ENCODE measurements around the gene CCDC40. TPM values are rescaled to one million over a fixed set of nuclear protein-coding genes. Genes with fewer than 3 reads are reported as not detected.

CCDC40 gene
- polyA plus RNA-seq, 4 donors: 0.45 to 3.8 (median 1.0) TPM

DNA sequence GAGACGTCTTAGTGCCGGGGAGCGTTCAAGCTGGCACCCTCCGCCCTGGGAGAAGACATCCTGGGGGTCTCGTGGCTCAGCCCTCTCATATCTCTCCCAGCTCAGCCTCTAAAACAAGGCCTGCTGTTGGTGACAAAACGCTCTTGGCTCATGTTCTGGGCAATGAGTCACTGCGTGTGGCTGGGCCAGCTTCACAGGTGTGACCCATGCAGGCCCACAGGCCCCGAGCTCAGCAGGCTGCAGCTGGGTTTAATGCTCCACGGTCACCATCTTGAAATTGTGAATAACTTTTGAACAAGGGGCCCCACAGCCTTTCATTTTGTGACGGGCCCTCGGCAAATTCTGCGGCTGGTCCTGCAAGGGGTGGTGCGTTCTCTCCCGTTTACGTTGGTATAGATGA is 87.3 kb downstream of the CCDC40 start:
- no peak overlapping the region for H3K4me3 ChIP-seq (ENCODE audit: low read depth in 1 of 3, low read length in 3 of 3)
- no peak for DNase-seq
- peaks cover 0 to 5% (median 0%) of the 10 kb centered on the region in 3 donors for H3K36me3 ChIP-seq (ENCODE audit: control insufficient read depth in 3 of 3, insufficient read depth in 2 of 3, low read depth in 1 of 3, low read length in 3 of 3)
- 75 to 79% (median 78%) methylated on average over 15 of the region's 15 CpGs for WGBS, 3 donors
- H3K27me3 ChIP-seq (ENCODE audit: control insufficient read depth in 3 of 3, insufficient read depth in 3 of 3, low read length in 3 of 3): peaks cover 0 to 4% (median 2%) of the 10 kb centered on the region in 3 donors
- FAIRE-seq: no peak
- H3K27ac ChIP-seq (ENCODE audit: low read depth in 1 of 3, low read length in 2 of 3): no peak overlapping the region
- peaks cover 0 to 4% (median 0%) of the 10 kb centered on the region in 3 donors for H3K4me1 ChIP-seq (ENCODE audit: control insufficient read depth in 3 of 3, insufficient read depth in 2 of 3, low read depth in 1 of 3, low read length in 2 of 3)
- H3K9me3 ChIP-seq (ENCODE audit: control insufficient read depth in 2 of 2, insufficient read depth in 1 of 2, low read depth in 1 of 2, low read length in 1 of 2): no peaks in the 10 kb centered on the region

DNA sequence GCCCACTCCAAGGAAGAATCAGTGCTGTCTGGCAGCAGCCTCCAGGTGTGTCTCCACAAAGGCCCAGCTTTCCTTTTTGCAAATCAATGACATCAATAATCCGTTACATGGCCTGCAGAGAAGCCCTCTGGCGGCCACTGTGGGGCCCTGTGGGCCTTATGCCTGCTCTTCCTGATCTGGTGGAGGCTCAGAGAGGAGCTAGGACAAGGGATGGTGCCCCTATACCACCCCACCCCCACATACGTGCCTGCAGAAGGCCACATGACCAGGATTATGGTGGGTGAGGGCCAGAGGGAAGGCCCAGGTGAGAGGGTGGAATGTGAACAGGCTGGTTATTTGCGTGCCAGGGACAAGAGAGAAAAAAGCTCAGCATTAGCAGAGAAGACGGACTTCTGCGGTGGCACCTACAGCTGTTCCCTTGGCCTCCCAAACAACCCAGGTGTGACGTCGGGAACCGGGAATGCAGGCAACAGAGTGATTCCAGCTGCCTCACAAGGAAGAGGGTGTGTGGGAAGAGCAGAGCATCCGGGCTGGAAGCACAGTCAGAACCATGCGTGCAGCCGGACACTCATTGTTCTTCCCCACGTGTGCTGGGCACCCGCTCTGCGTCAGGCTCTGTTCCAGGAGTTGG is 88.0 kb downstream of the CCDC40 start:
- DNase-seq (peak; percentile 39 to 61), FAIRE-seq (no peak)
- Histone ChIP-seq H3K4me3 (ENCODE audit: low read depth in 1 of 3, low read length in 3 of 3) (no peak overlapping the region), H3K27me3 (ENCODE audit: control insufficient read depth in 3 of 3, insufficient read depth in 3 of 3, low read length in 3 of 3) (peaks cover 0 to 4% (median 2%) of the 10 kb centered on the region in 3 donors), H3K4me1 (ENCODE audit: control insufficient read depth in 3 of 3, insufficient read depth in 2 of 3, low read depth in 1 of 3, low read length in 2 of 3) (peaks cover 0 to 4% (median 0%) of the 10 kb centered on the region in 3 donors), H3K9me3 (ENCODE audit: control insufficient read depth in 2 of 2, insufficient read depth in 1 of 2, low read depth in 1 of 2, low read length in 1 of 2) (no peaks in the 10 kb centered on the region), H3K27ac (ENCODE audit: low read depth in 1 of 3, low read length in 2 of 3) (no peak overlapping the region), H3K36me3 (ENCODE audit: control insufficient read depth in 3 of 3, insufficient read depth in 2 of 3, low read depth in 1 of 3, low read length in 3 of 3) (peaks cover 0 to 4% (median 0%) of the 10 kb centered on the region in 3 donors)
- 47 to 62% (median 58%) methylated on average over 15 of the region's 15 CpGs for WGBS, 3 donors

DNA sequence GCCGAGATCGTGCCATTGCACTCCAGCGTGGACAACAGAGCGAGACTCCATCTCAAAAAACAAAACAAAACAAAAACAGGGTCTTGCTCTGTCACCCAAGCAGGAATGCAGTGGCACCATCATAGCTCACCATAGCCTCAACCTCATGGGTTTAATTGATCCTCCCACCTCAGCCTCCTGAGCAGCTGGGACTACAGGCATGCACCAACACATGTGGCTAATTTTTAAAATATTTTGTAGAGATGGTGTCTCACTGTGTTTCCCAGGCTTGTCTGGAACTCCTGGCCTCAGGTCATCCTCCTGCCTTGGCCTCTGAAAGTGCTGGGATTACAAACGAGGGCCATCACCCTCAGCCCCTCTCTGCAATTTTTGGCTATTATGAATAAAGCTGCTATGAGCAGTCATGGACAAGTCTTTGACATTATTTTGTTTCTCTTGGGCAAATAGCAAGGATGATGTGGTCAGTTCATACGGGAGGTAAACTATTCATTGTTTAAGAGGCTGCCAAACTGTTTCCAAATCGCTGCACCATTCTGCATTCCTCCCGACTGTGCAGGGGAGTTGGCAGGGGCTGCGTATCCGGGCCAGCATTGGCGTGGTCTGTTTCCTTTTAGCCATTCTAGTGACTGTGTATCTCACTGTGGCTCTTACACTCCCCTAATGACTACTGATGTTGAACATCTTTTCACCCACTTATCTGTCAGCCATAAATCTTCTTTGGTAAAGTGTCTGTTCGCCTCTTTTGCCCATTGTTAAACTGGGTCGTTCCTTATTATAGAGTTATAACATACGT is 89.4 kb downstream of the CCDC40 start:
- H3K27me3 ChIP-seq (ENCODE audit: control insufficient read depth in 3 of 3, insufficient read depth in 3 of 3, low read length in 3 of 3): peaks cover 0 to 4% (median 2%) of the 10 kb centered on the region in 3 donors
- H3K4me3 ChIP-seq (ENCODE audit: low read depth in 1 of 3, low read length in 3 of 3): no peak overlapping the region
- H3K9me3 ChIP-seq (ENCODE audit: control insufficient read depth in 2 of 2, insufficient read depth in 1 of 2, low read depth in 1 of 2, low read length in 1 of 2): no peaks in the 10 kb centered on the region
- no peak overlapping the region for H3K27ac ChIP-seq (ENCODE audit: low read depth in 1 of 3, low read length in 2 of 3)
- peaks cover 0 to 4% (median 0%) of the 10 kb centered on the region in 3 donors for H3K4me1 ChIP-seq (ENCODE audit: control insufficient read depth in 3 of 3, insufficient read depth in 2 of 3, low read depth in 1 of 3, low read length in 2 of 3)
- WGBS, 3 donors: 66 to 70% (median 67%) methylated on average over 14 of the region's 14 CpGs
- FAIRE-seq: no peak
- no peak for DNase-seq
- H3K36me3 ChIP-seq (ENCODE audit: control insufficient read depth in 3 of 3, insufficient read depth in 2 of 3, low read depth in 1 of 3, low read length in 3 of 3): no peaks in the 10 kb centered on the region

DNA sequence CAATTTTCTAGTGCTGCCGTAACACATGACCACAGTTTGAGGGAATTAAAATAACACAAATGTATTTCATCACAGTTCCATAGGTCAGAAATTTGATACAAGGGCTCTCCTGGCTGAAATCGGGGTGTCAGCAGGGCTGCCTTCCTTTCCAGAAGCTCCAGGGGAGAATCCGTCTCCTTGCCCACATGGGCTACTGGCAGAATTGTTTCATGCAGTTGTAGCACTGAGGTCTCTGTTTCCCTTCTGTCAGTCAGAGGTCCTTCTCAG is 89.9 kb downstream of the CCDC40 start:
- Histone ChIP-seq H3K36me3 (ENCODE audit: control insufficient read depth in 3 of 3, insufficient read depth in 2 of 3, low read depth in 1 of 3, low read length in 3 of 3) (no peaks in the 10 kb centered on the region), H3K27ac (ENCODE audit: low read depth in 1 of 3, low read length in 2 of 3) (no peak overlapping the region), H3K4me3 (ENCODE audit: low read depth in 1 of 3, low read length in 3 of 3) (no peak overlapping the region), H3K9me3 (ENCODE audit: control insufficient read depth in 2 of 2, insufficient read depth in 1 of 2, low read depth in 1 of 2, low read length in 1 of 2) (no peaks in the 10 kb centered on the region), H3K4me1 (ENCODE audit: control insufficient read depth in 3 of 3, insufficient read depth in 2 of 3, low read depth in 1 of 3, low read length in 2 of 3) (peaks cover 0 to 4% (median 0%) of the 10 kb centered on the region in 3 donors), H3K27me3 (ENCODE audit: control insufficient read depth in 3 of 3, insufficient read depth in 3 of 3, low read length in 3 of 3) (peaks cover 0 to 4% (median 2%) of the 10 kb centered on the region in 3 donors)
- DNase-seq (no peak), FAIRE-seq (no peak)
- 62 to 72% (median 64%) methylated on average over 3 of the region's 3 CpGs for WGBS, 3 donors

DNA sequence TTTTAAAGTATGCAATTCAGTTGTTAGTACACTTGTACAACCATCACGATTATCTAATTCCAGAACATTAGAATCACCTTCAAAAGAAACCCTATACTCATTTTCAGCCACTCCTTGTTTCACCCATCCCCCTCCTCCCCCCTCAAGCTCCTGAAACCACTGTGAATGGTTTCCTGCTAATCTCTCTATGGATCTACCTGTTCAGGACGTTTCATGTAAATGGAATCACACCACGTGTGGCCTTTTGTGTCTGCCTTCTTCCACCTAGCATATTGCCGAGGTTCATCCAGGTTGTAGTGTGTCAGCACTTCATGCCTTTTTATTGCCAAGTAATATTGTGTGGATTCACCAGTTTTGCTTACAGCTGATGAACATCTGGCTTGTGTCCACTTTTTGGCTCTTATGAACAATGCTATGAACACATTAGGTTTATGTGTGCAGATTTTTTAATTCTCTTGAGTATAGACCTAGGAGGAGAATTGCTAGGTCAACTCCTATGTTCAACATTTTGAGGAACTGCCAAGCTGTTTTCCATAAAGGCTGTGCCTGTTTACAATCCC is 92.6 kb downstream of the CCDC40 start:
- peaks cover 0 to 4% (median 0%) of the 10 kb centered on the region in 3 donors for H3K4me1 ChIP-seq (ENCODE audit: control insufficient read depth in 3 of 3, insufficient read depth in 2 of 3, low read depth in 1 of 3, low read length in 2 of 3)
- peaks cover 4 to 14% (median 7%) of the 10 kb centered on the region in 3 donors for H3K36me3 ChIP-seq (ENCODE audit: control insufficient read depth in 3 of 3, insufficient read depth in 2 of 3, low read depth in 1 of 3, low read length in 3 of 3)
- FAIRE-seq: no peak
- no peak for DNase-seq
- no peak overlapping the region for H3K27ac ChIP-seq (ENCODE audit: low read depth in 1 of 3, low read length in 2 of 3)
- H3K4me3 ChIP-seq (ENCODE audit: low read depth in 1 of 3, low read length in 3 of 3): no peak overlapping the region
- no peaks in the 10 kb centered on the region for H3K9me3 ChIP-seq (ENCODE audit: control insufficient read depth in 2 of 2, insufficient read depth in 1 of 2, low read depth in 1 of 2, low read length in 1 of 2)
- 30 to 35% (median 35%) methylated on average over 4 of the region's 4 CpGs for WGBS, 3 donors
- H3K27me3 ChIP-seq (ENCODE audit: control insufficient read depth in 3 of 3, insufficient read depth in 3 of 3, low read length in 3 of 3): peaks cover 0 to 4% (median 2%) of the 10 kb centered on the region in 3 donors

DNA sequence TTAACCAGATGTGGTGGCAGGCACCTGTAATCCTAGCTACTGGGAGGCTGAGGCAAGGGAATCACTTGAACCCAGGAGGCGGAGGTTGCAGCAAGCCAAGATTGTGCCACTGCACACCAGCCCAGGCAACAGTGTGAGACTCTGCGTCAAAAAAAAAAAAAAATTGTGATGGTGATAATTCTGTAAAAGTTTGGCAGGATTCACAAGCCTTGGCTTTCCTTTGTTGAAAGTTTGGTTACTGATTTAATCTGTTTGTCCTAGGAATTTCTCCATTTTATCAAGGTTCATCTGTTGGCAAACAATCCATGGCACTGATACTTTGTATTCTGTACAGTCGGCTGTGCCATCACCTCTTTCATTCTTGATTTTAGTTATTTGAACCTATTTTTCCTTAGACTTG is 94.5 kb downstream of the CCDC40 start:
- no peaks in the 10 kb centered on the region for H3K9me3 ChIP-seq (ENCODE audit: control insufficient read depth in 2 of 2, insufficient read depth in 1 of 2, low read depth in 1 of 2, low read length in 1 of 2)
- 72 to 85% (median 75%) methylated on average over 3 of the region's 3 CpGs for WGBS, 3 donors
- H3K27ac ChIP-seq (ENCODE audit: low read depth in 1 of 3, low read length in 2 of 3): no peak overlapping the region
- no peak for DNase-seq
- H3K36me3 ChIP-seq (ENCODE audit: control insufficient read depth in 3 of 3, insufficient read depth in 2 of 3, low read depth in 1 of 3, low read length in 3 of 3): peaks cover 15 to 29% (median 15%) of the 10 kb centered on the region in 3 donors
- FAIRE-seq: no peak
- no peaks in the 10 kb centered on the region for H3K4me1 ChIP-seq (ENCODE audit: control insufficient read depth in 3 of 3, insufficient read depth in 2 of 3, low read depth in 1 of 3, low read length in 2 of 3)
- H3K27me3 ChIP-seq (ENCODE audit: control insufficient read depth in 3 of 3, insufficient read depth in 3 of 3, low read length in 3 of 3): peaks cover 0 to 4% (median 0%) of the 10 kb centered on the region in 3 donors
- no peak overlapping the region for H3K4me3 ChIP-seq (ENCODE audit: low read depth in 1 of 3, low read length in 3 of 3)

DNA sequence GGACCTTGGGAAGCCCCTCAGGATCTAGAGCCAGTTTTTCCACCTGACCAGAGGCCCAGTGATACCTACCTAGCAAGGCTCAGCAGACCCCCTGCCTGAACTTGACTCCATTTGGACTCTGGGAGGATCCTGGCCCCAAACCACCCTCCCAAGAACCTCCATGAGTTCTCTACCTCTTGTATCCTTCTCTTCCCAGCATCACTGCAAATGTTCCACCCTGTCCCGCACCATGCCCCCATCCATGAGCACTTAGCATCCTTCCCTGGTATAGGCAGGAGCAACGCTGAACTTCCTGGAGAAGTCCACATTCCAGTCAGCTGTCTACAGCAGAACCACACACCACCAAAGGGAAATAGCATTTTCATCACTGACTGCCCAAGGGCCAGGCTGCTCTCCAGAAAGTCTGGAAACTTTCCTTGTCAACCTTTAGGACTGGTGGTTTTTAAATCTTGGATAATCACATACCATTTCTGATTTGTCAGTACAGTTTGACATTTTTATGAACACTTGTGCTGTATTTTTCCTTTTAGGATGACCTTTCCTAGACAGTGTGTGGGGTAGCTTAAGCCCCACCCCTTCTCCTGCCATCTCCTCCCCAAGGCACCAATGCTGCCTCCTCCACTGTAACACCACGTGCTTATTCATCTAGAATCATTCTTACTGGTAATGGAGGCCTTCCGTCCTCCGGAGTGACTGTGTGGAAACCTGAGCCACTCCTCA is 96.6 kb downstream of the CCDC40 start:
- no peak for DNase-seq
- peaks cover 28 to 46% (median 28%) of the 10 kb centered on the region in 3 donors for H3K36me3 ChIP-seq (ENCODE audit: control insufficient read depth in 3 of 3, insufficient read depth in 2 of 3, low read depth in 1 of 3, low read length in 3 of 3)
- no peaks in the 10 kb centered on the region for H3K27me3 ChIP-seq (ENCODE audit: control insufficient read depth in 3 of 3, insufficient read depth in 3 of 3, low read length in 3 of 3)
- 83 to 91% (median 88%) methylated on average over 5 of the region's 5 CpGs for WGBS, 3 donors
- no peaks in the 10 kb centered on the region for H3K4me1 ChIP-seq (ENCODE audit: control insufficient read depth in 3 of 3, insufficient read depth in 2 of 3, low read depth in 1 of 3, low read length in 2 of 3)
- no peak overlapping the region for H3K4me3 ChIP-seq (ENCODE audit: low read depth in 1 of 3, low read length in 3 of 3)
- no peaks in the 10 kb centered on the region for H3K9me3 ChIP-seq (ENCODE audit: control insufficient read depth in 2 of 2, insufficient read depth in 1 of 2, low read depth in 1 of 2, low read length in 1 of 2)
- no peak for FAIRE-seq
- H3K27ac ChIP-seq (ENCODE audit: low read depth in 1 of 3, low read length in 2 of 3): no peak overlapping the region

DNA sequence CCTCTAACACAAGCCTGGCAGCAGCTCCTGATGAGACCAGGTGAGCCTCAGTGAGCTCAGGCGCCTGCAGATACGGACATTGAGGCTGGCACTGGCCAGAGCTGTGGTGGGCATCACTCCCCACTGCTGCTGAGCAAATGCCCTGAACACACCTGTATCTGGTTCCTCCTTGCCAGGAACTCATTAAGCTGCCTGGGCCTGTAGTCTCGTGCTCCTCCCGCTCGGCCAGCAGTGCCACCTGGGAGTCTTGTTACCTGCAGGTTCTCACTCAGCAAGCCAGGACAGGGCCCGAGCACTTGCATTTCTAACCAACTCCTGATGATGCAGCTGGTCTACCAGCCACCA is 97.2 kb downstream of the CCDC40 start:
- Histone ChIP-seq H3K27ac (ENCODE audit: low read depth in 1 of 3, low read length in 2 of 3) (no peak overlapping the region), H3K9me3 (ENCODE audit: control insufficient read depth in 2 of 2, insufficient read depth in 1 of 2, low read depth in 1 of 2, low read length in 1 of 2) (no peaks in the 10 kb centered on the region), H3K27me3 (ENCODE audit: control insufficient read depth in 3 of 3, insufficient read depth in 3 of 3, low read length in 3 of 3) (no peaks in the 10 kb centered on the region), H3K4me1 (ENCODE audit: control insufficient read depth in 3 of 3, insufficient read depth in 2 of 3, low read depth in 1 of 3, low read length in 2 of 3) (no peaks in the 10 kb centered on the region), H3K4me3 (ENCODE audit: low read depth in 1 of 3, low read length in 3 of 3) (no peak overlapping the region), H3K36me3 (ENCODE audit: control insufficient read depth in 3 of 3, insufficient read depth in 2 of 3, low read depth in 1 of 3, low read length in 3 of 3) (peaks cover 28 to 51% (median 33%) of the 10 kb centered on the region in 3 donors)
- no peak for FAIRE-seq
- WGBS, 3 donors: 94 to 96% (median 95%) methylated on average over 6 of the region's 6 CpGs
- no peak for DNase-seq

All from small intestine (tissue), 7 donors.